ENCODE measurements around the gene LRRTM1. TPM values are rescaled to one million over a fixed set of nuclear protein-coding genes. Genes with fewer than 3 reads are reported as not detected.

The LRRTM1 gene
- total RNA-seq, 1 donor from 2014 or later = 6.7 TPM

GRCh38 chr2:80255918-80256781, 48.4 kb downstream of the LRRTM1 start:
- no peaks in the 10 kb centered on the region for H3K9me3 ChIP-seq
- H3K36me3 ChIP-seq = no peaks in the 10 kb centered on the region
- no peaks in the 10 kb centered on the region for H3K4me1 ChIP-seq
- intact Hi-C loops (cut with DNase I) = no loop called here
- H3K27ac ChIP-seq = no peak overlapping the region
- no peak for TF ChIP-seq CTCF (IDR thresholded peaks at IDR 0.05)
- no peak for DNase-seq (ENCODE audit: low spot score in 2 of 2)
- H3K4me3 ChIP-seq = no peak overlapping the region
- no peaks in the 10 kb centered on the region for H3K27me3 ChIP-seq

- Histone ChIP-seq H3K4me3 (no peak overlapping the region), H3K4me1 (no peaks in the 10 kb centered on the region), H3K27me3 (no peaks in the 10 kb centered on the region), H3K9me3 (no peaks in the 10 kb centered on the region), H3K36me3 (no peaks in the 10 kb centered on the region), H3K27ac (no peak overlapping the region)
- no peak for DNase-seq (ENCODE audit: low spot score in 2 of 2)
- intact Hi-C loops (cut with DNase I) = no loop called here
- TF ChIP-seq CTCF (IDR thresholded peaks at IDR 0.05) = no peak
These were observed 52.1 kb downstream of the LRRTM1 start for GRCh38 chr2:80252294-80252986.

Measured in ascending aorta (tissue), 2 donors.